ENCODE measurements around the gene E2F4. TPM values are rescaled to one million over a fixed set of nuclear protein-coding genes. Genes with fewer than 3 reads are reported as not detected.

The E2F4 gene
- total and polyA plus RNA-seq, 9 of the 15 experiments (the other 6 are each of a cell fraction or from before 2014, with no cell fraction given): 9.7 to 139 (median 106) TPM

DNA sequence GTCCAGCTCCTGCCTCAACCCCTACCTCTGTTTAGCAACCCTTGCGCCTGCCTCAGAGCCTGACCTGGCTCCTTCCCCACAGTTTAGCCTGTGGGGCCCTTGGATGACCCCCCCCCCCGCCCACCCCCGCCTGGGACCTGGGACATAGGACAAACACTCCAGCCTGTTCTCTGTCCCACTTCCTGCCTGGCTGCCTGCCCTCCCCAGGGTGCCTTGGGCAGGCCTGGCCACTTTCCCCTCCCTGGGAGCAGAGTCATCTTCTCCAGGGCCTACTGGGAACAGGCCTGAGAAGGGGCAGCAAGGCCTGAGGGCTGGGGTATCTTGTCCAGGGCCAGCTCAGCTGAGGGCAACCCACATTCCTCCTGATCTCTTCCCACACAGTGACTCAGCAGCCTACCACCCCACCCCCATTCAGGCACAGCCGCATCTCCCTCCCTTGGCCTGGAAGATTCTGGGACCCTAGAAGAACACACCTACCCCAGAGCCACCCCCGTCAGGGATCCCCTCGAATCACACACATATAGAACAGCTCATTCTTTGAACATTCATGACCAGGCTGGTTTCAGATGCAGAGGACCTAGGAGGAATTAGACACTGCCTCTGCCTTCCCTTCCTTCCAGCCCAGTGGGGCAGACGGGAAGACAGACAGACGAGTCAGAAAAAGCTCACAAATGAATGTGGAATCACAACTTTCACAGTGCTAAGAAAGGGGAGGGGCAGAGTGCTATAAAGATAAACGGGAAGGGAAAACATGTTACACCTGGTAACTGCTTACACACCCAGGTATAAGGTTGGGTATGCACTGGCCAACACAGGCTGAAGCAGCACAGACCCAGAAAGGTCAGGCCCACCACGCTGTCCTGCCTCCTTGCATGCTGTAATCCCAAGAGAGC lies 49.3 kb downstream of the E2F4 start (continued):
- TF ChIP-seq, protein P1, sequence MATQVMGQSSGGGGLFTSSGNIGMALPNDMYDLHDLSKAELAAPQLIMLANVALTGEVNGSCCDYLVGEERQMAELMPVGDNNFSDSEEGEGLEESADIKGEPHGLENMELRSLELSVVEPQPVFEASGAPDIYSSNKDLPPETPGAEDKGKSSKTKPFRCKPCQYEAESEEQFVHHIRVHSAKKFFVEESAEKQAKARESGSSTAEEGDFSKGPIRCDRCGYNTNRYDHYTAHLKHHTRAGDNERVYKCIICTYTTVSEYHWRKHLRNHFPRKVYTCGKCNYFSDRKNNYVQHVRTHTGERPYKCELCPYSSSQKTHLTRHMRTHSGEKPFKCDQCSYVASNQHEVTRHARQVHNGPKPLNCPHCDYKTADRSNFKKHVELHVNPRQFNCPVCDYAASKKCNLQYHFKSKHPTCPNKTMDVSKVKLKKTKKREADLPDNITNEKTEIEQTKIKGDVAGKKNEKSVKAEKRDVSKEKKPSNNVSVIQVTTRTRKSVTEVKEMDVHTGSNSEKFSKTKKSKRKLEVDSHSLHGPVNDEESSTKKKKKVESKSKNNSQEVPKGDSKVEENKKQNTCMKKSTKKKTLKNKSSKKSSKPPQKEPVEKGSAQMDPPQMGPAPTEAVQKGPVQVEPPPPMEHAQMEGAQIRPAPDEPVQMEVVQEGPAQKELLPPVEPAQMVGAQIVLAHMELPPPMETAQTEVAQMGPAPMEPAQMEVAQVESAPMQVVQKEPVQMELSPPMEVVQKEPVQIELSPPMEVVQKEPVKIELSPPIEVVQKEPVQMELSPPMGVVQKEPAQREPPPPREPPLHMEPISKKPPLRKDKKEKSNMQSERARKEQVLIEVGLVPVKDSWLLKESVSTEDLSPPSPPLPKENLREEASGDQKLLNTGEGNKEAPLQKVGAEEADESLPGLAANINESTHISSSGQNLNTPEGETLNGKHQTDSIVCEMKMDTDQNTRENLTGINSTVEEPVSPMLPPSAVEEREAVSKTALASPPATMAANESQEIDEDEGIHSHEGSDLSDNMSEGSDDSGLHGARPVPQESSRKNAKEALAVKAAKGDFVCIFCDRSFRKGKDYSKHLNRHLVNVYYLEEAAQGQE (IDR thresholded peaks at IDR 0.05; ENCODE audit: borderline replicate concordance): no peak
- TF ChIP-seq, protein P1 (CRISPR knock-in tag; IDR thresholded peaks at IDR 0.05; ENCODE audit: low read depth): no peak
- TF ChIP-seq RFX7 (CRISPR knock-in tag; IDR thresholded peaks at IDR 0.05): no peak
- TF ChIP-seq, protein P2, sequence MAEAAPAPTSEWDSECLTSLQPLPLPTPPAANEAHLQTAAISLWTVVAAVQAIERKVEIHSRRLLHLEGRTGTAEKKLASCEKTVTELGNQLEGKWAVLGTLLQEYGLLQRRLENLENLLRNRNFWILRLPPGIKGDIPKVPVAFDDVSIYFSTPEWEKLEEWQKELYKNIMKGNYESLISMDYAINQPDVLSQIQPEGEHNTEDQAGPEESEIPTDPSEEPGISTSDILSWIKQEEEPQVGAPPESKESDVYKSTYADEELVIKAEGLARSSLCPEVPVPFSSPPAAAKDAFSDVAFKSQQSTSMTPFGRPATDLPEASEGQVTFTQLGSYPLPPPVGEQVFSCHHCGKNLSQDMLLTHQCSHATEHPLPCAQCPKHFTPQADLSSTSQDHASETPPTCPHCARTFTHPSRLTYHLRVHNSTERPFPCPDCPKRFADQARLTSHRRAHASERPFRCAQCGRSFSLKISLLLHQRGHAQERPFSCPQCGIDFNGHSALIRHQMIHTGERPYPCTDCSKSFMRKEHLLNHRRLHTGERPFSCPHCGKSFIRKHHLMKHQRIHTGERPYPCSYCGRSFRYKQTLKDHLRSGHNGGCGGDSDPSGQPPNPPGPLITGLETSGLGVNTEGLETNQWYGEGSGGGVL (CRISPR knock-in tag; IDR thresholded peaks at IDR 0.05): no peak
- TF ChIP-seq TOE1 (IDR thresholded peaks at IDR 0.05; ENCODE audit: borderline replicate concordance): no peak
- no peak for TF ChIP-seq TOE1 (CRISPR knock-in tag; IDR thresholded peaks at IDR 0.05; ENCODE audit: borderline replicate concordance, low read depth)
- TF ChIP-seq, protein P3, sequence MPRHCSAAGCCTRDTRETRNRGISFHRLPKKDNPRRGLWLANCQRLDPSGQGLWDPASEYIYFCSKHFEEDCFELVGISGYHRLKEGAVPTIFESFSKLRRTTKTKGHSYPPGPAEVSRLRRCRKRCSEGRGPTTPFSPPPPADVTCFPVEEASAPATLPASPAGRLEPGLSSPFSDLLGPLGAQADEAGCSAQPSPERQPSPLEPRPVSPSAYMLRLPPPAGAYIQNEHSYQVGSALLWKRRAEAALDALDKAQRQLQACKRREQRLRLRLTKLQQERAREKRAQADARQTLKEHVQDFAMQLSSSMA (CRISPR knock-in tag; IDR thresholded peaks at IDR 0.05): no peak
- no peak for TF ChIP-seq SAFB2 (IDR thresholded peaks at IDR 0.05; ENCODE audit: borderline replicate concordance, low read depth, low read length, severe bottlenecking)
- TF ChIP-seq, protein P4, sequence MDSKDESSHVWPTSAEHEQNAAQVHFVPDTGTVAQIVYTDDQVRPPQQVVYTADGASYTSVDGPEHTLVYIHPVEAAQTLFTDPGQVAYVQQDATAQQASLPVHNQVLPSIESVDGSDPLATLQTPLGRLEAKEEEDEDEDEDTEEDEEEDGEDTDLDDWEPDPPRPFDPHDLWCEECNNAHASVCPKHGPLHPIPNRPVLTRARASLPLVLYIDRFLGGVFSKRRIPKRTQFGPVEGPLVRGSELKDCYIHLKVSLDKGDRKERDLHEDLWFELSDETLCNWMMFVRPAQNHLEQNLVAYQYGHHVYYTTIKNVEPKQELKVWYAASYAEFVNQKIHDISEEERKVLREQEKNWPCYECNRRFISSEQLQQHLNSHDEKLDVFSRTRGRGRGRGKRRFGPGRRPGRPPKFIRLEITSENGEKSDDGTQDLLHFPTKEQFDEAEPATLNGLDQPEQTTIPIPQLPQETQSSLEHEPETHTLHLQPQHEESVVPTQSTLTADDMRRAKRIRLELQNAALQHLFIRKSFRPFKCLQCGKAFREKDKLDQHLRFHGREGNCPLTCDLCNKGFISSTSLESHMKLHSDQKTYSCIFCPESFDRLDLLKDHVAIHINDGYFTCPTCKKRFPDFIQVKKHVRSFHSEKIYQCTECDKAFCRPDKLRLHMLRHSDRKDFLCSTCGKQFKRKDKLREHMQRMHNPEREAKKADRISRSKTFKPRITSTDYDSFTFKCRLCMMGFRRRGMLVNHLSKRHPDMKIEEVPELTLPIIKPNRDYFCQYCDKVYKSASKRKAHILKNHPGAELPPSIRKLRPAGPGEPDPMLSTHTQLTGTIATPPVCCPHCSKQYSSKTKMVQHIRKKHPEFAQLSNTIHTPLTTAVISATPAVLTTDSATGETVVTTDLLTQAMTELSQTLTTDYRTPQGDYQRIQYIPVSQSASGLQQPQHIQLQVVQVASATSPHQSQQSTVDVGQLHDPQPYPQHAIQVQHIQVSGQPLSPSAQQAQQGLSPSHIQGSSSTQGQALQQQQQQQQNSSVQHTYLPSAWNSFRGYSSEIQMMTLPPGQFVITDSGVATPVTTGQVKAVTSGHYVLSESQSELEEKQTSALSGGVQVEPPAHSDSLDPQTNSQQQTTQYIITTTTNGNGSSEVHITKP (IDR thresholded peaks at IDR 0.05; ENCODE audit: partially characterized antibody): peak; percentile 72
- TF ChIP-seq, protein P5, sequence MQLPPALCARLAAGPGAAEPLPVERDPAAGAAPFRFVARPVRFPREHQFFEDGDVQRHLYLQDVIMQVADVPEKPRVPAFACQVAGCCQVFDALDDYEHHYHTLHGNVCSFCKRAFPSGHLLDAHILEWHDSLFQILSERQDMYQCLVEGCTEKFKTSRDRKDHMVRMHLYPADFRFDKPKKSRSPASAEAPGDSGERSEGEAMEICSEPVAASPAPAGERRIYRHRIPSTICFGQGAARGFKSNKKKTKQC (CRISPR knock-in tag; IDR thresholded peaks at IDR 0.05): no peak
